HG03565 (cell line): ENCODE data around the gene C3orf20.

Experiments
- ATAC-seq: cut with Tn5 transposase; IDR thresholded peaks from one replicate; pipeline ENCODE4 v1.9.1; 2021; ENCODE audit warnings: mild to moderate bottlenecking, moderate library complexity; ENCODE audit not compliant: unreplicated experiment

The C3orf20 gene

DNA sequence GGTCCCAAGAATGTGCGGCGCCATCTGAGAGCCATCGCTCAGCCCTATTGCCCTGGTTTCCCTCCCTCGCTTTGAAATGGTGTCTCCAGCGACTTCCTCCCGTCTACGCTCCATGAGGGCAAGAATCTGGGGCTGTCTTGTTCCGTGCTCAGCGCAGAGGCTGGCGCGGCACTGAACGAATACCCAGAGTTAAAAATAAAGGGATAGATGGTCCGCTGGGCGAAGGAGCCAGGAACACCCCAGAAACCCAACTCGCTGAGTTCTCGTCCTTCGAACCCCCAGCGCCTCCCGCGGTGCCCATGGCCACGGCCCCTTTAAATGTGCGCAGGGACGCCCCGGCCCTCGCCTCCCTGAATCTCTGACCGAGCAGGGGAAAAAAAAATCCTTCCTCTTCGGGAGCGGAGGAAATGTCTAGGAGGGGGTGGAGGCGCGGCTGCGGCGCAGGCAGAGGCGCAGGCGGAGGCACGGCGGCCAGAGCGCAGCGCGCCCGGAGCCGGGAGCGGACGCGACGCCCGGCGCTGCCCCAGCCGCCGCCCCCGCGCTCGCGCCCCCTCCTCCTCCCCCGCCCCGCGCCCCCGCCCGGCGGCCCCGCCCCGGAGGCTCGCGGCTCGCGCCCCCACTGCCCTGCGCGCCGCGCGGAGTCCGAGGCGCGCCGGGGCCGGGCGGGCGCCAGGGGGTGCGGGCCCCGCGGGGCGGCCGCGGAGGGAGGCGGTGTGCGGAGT is 135.3 kb downstream of the C3orf20 start:
- no peak for ATAC-seq

DNA sequence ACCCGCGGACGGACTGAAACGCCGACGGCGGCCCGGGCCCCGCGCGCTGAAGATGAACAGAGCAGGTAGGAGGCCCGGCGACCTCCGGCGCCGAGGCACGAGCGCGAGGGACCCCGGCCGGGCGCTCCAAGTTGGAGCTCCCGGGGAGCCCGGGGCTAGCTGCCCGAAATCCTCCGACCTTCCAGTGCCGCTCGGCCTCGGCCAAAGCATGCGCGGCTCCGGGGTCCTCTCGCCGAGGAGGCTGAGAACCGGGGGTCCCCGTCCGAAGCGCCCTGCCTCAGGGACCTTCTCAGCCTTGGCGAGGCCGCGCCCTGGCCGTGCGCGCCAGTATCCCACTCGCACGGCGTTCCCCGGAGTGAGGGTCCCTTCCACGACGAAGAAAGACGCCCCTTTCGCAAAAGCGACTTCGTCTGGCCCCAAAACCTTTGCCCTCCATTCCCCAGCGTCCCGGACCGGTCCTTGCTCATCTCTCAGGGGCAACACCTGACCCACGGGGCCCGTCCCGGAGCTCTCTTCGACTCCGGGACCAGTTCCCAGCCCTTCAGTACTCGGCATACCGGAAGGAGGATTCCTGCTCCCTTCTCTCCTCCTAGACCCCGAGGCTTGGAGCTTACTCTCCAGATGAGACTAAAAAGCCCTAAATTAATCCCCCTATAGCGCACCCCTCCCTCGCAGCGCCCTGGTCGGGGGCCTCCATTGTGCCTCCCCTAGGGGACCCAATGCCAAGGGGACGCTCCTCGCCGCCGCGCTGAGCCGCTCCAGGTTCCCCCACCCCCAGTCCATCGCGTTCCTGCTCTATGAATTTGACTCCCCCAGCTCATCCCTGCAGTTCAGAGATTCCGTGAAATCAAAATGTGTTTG is 136.1 kb downstream of the C3orf20 start:
- no peak for ATAC-seq

DNA sequence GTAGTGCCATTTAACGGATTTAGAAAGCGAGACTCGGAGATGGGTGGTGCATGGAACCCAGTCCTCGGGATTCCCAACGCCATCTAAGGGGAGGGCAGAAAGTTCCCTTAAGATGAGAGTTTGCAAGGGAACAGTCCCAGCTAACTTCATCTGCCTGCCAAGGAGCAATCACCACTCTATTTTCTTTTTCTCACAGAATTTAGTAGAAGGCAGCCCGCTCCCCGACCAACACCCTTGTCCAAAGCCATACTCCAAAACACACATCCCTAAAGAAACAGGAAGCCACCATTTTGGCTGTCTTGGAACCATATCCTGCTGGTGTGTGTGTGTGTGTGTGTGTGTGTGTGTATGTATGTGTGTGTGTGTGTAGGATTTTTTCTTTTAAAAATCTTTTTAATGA is 136.7 kb downstream of the C3orf20 start:
- ATAC-seq: no peak

DNA sequence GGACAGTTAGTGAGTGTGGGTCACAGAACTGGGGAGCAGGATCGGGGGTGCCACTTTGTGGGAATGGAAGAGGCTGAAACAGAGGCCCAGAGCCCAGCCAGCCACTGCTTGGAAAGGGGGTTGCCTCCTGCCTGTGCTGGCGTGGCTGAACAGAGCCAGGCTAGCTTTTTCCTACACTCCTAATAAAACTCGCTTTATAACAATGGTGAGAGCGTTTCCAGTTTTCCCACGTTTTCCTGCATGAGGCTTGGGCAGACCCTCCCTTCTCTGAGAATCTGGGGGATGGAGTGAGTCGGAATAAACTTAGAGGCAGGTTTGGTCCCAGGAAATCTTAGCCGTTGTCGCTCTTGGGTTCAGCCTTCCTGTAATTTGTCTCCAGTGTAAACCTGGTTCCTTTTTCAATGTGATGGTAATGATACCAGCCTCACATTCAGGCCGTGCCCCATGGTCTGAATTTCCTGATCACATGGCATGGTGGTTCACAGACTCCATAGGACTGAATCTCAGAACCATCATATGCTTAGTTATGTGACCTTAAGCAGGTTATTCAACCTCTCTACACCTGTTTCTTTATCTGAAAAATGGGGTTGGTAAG is 137.4 kb downstream of the C3orf20 start:
- ATAC-seq: no peak

DNA sequence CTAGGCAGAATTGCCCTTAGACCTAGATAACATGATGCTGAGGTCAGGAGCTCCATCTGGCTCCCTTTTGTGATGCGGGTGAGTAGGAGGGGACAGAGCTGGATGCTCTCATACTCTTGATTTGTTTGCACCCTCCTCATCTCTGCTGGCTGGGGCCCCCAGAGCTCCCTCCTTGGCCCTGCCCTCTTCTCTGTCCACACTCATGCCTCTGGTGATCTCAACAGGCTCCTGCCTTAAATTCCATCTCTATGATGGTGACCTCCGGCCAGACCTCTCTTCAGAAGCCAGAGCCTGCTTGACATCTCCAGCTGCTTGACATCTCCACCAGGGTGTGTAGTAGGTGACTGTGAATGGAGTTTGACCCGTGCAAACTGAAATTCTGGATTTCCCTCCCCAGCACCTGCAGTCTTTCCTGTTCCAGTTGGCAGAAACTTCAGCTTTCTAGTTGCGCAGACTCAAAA is 139.5 kb downstream of the C3orf20 start:
- ATAC-seq: no peak

DNA sequence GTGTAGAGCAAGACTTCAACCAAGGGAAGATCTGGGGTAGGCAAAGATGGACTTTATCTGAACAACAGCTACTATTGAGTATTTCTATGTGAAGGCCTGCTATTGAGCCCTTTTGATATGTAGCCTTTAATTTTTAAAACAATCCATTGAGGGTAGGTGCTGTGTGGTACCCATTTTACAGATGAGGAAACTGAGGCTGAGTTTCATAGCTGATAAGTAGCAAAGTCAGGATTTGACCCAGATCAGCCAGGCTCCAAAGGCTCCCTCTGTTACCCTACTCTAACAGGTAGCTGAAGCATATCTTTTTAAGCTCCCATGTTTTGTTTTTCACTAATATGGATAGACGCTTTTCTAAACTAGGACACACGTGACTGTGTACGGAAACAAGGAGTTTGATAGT is 141.4 kb downstream of the C3orf20 start:
- ATAC-seq: no peak

DNA sequence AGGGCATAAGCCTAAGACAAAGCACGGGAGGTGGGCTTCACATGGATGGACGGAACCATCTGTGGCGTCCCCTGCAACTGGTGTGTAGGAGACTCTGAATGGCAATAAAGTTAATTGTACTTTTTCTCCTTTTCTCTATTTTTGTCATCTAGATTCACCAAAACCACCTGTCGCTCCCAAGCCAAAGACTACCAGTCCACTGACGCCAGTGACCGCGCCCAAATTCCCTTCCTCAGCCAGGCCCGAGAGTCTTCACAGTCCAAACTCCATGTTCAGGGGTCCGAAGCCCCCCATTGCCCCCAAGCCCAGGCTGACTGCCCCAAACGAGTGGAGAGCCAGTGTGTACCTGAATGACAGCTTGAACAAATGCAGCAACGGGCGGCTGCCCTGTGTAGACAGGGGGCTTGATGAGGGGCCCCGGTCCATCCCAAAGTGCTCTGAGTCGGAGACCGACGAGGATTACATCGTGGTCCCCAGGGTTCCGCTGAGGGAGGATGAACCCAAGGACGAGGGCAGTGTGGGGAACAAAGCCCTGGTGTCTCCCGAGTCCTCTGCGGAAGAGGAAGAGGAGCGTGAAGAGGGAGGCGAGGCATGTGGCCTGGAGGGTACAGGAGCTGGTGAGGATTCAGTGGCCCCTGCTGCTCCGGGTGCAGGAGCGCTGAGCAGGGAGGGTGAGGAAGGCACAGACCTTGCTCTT is 144.0 kb downstream of the C3orf20 start, which contains the start of gene FGD5:
Gene FGD5 (plus strand): TSS at position 159 of the 697 bp plus-strand sequence. CDS start 110 bp downstream, at position 269.
- no peak for ATAC-seq

DNA sequence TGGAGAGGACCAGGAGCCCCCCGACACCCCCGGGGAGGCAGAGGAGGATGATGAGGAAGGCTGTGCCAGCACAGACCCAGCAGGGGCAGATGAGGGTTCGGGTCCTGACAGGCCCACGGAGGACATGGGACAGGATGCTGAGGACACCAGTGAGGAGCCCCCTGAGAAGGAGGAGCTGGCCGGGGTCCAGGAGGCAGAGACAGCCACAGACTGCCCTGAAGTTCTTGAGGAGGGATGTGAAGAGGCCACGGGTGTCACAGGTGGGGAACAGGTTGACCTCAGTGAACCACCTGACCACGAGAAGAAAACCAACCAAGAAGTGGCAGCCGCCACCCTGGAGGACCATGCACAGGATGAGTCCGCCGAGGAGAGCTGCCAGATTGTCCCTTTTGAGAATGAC is 144.7 kb downstream of the C3orf20 start:
- ATAC-seq: no peak

DNA sequence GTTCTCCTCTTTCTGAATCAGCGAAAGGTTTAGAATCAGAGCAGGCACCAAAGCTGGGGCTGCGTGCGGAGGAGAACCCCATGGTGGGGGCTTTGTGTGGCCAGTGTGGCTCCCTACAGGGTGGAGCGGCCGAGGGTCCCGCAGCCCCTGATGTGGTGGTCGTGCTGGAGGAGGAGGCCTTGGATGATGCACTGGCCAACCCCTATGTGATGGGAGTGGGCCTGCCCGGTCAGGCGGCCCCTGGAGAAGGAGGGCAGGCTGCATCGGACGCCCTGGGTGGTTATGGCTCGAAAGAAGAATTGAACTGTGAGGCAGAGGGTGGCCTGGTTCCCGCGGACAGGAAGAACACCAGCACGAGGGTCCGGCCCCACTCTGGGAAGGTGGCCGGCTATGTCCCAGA is 145.2 kb downstream of the C3orf20 start:
- no peak for ATAC-seq

DNA sequence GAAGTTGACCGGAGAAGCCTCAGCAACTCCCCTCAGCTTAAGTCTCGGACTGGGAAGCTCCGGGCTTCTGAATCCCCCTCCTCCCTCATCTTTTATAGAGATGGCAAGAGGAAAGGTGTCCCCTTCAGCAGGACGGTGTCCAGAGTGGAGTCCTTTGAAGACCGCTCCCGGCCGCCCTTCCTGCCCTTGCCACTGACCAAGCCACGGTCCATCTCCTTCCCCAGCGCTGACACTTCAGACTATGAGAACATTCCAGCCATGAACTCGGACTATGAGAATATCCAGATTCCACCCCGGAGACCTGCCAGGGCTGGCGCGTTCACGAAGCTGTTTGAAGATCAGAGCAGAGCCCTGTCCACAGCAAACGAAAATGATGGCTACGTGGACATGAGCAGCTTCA is 146.2 kb downstream of the C3orf20 start:
- no peak for ATAC-seq

DNA sequence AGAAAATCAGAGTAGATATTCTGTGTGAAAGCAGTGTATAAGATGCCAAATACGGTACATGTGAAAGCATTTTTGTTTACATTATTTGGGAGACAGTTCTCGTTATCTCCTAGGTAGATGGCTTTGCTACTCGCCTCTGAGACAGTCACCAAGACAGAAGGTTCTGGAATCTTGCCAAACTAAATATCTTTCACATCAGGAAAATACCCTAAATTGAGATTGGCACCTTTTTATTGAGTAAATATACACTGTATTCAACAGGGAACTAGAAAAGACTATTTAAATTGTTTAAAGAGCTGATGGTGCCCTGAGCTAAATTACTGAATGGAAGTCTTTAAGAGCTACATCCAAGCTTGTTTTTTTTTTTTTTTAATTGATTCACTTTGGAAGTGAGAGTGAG is 147.2 kb downstream of the C3orf20 start:
- no peak for ATAC-seq
